ENCODE data around the gene FGF13. TPM values are rescaled to one million over a fixed set of nuclear protein-coding genes. Genes with fewer than 3 reads are reported as not detected.

The FGF13 gene
- total RNA-seq, 1 donor = 0.10 TPM

DNA sequence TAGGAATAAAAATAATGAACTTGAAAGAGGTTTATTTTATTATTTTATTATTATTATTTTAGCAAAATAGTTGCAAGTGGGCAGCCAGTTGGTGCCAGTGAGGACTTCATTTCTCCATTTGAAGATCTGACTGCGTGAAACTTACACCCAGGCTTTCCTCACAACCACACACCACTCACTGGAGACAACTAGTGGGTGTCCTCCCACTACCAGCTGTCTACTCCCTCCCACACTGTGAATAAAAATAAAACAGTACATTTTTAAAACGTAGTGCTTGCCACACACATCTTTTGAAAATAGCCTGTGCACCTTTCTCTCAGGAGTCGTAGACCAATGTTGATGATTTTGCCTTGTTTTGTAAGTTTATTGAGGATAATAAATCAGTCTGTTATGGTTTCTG, 7.4 kb downstream of the FGF13 start:
- peaks cover 4% of the 10 kb centered on the region for H3K27me3 ChIP-seq (ENCODE audit: insufficient read depth, low read length)
- H3K4me3 ChIP-seq (ENCODE audit: low read length) = no peak overlapping the region
- no peaks in the 10 kb centered on the region for H3K9me3 ChIP-seq (ENCODE audit: low read depth, low read length)
- H3K4me1 ChIP-seq (ENCODE audit: insufficient read depth, low read length) = no peaks in the 10 kb centered on the region

DNA sequence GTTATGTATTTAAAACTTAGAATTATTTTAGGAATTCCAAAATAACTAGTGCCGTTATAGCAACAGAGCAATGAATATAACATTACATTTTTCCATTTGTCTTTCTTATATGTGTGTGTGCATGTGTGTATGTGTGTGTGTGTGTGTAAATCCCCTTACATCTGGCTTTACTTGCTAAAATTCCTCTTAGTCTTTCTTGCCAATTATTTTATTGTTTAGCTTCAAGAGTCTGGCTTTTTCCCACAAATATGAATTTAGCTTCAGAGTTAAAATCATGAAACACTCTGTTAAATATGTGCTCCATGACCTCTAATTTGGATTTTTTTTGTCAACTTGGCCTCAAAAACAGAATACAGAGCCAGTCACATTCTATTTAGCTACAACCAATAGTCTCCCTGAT, 18.9 kb downstream of the FGF13 start:
- Histone ChIP-seq H3K9me3 (ENCODE audit: low read depth, low read length) (no peaks in the 10 kb centered on the region), H3K27me3 (ENCODE audit: insufficient read depth, low read length) (no peaks in the 10 kb centered on the region), H3K4me1 (ENCODE audit: insufficient read depth, low read length) (no peaks in the 10 kb centered on the region), H3K4me3 (ENCODE audit: low read length) (no peak overlapping the region)

DNA sequence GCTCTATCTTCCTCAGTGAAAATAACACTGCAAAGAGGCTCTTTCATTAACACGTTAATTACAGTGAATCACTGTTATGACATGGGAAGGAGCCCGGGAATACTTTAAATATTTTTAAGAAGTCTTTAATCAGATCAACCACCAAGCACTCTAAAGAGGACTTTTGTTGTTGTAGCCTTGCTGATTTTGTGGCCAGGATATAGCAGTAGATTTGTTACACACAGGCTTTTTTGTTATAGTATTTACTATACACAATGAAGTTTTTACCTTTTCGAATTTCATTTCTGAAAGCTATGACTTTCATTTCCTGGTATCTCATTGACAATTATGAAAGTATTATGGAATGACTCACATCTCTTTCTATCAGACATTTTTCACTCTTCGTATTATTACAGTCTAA, 20.3 kb downstream of the FGF13 start:
- Histone ChIP-seq H3K4me1 (ENCODE audit: insufficient read depth, low read length) (no peaks in the 10 kb centered on the region), H3K9me3 (ENCODE audit: low read depth, low read length) (no peaks in the 10 kb centered on the region), H3K27me3 (ENCODE audit: insufficient read depth, low read length) (no peaks in the 10 kb centered on the region), H3K4me3 (ENCODE audit: low read length) (no peak overlapping the region)

DNA sequence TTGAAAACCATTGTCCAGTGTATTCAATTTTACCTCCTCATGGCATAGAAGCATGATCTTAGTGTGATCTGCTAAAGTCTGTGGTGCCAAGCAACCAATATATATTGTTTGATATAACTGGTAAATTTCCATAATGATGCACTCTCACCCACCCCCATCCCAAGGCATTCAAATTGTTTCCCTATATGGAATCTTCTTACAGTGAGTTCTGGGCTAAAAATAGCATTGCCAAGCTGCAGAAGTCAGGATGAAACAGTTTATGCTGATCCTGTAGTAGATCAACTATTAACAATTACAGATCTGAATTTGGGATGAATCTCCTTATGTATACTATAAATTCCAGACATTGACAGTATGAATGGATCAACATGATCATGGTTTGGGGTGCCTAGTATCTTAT, 20.9 kb downstream of the FGF13 start:
- no peaks in the 10 kb centered on the region for H3K9me3 ChIP-seq (ENCODE audit: low read depth, low read length)
- no peak overlapping the region for H3K4me3 ChIP-seq (ENCODE audit: low read length)
- H3K27me3 ChIP-seq (ENCODE audit: insufficient read depth, low read length) = no peaks in the 10 kb centered on the region
- no peaks in the 10 kb centered on the region for H3K4me1 ChIP-seq (ENCODE audit: insufficient read depth, low read length)

DNA sequence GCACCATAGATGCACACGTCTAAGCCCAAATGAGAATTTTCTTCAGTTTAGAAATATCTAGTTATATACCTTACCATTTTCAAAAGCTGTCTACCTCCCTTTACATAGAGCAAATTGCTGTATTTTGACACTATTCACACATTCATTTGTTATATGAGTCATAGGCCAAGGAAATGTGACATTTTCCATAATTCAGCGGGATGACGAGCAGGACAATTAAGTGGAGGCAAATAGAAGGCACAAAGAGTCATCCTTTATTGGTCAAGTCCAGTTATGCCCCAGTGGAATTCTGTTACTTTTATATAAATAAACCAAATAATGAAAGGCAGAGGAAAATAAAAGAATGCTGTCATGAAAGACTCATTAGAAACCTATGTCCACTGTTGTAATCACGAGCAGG, 27.9 kb downstream of the FGF13 start:
- Histone ChIP-seq H3K4me1 (ENCODE audit: insufficient read depth, low read length) (no peaks in the 10 kb centered on the region), H3K4me3 (ENCODE audit: low read length) (no peak overlapping the region), H3K9me3 (ENCODE audit: low read depth, low read length) (no peaks in the 10 kb centered on the region)

DNA sequence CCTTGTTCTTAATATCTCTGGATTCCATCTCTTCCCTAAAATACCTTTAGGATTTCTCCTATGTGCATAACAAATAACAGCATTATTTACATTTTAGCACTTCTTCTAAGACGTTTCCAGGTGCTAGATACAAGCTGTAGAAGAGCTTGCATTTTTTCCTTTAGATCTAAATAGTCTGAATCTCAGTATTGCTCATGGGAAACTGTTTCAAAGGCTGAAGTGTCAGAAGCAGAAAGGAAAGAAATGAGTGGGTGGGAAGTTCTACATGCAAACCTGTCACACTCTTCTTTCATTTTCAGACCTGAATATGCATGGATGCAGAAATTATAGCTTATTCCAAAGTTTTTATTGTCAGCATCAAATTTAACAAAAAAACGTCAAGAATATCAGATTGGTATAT, 41.8 kb downstream of the FGF13 start:
- Histone ChIP-seq H3K4me1 (ENCODE audit: insufficient read depth, low read length) (no peaks in the 10 kb centered on the region), H3K27me3 (ENCODE audit: insufficient read depth, low read length) (no peaks in the 10 kb centered on the region), H3K4me3 (ENCODE audit: low read length) (no peak overlapping the region), H3K9me3 (ENCODE audit: low read depth, low read length) (no peaks in the 10 kb centered on the region)

More for the DNA sequence above, 27.9 kb downstream of the FGF13 start:
- no peaks in the 10 kb centered on the region for H3K27me3 ChIP-seq (ENCODE audit: insufficient read depth, low read length)

DNA sequence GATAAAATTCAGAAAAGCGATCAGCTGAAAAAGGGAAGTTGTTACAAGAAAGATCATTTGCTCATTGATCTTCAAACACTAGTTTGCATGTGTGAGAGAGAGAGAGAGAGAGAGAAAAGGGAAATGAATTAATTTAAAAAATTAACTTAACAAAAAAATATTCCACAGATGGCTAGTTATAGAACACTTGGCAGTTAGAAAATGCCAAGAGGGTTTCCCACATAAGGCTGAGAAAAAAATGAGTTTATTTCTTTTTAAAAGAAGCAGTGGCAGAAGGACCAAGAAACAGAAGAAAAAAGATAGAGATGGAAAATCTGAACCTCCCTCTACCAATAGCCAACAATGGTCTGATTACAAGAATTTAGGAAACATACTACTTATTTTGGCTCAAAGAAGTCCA, 47.1 kb downstream of the FGF13 start:
- Histone ChIP-seq H3K4me1 (ENCODE audit: insufficient read depth, low read length) (no peaks in the 10 kb centered on the region), H3K27me3 (ENCODE audit: insufficient read depth, low read length) (no peaks in the 10 kb centered on the region), H3K4me3 (ENCODE audit: low read length) (no peak overlapping the region), H3K9me3 (ENCODE audit: low read depth, low read length) (no peaks in the 10 kb centered on the region)

DNA sequence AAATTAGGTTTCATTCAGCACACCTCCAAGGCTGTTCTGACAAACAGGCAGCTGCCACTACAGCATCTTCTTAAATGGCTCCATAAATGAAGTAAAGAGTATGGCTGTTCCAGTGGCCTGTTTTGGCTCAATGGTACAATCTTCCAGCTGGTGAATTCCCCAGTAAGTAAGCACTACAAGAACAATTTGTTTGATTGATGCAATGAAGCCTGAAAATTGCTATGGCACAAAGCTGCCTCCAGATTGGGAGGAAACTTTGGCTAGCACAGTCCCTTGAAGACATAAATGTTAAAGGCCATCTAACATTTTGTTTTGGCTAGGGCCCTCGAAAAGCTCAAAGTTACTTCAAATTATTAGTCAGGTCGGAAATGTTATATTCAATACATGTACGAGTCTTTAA, 47.5 kb downstream of the FGF13 start:
- Histone ChIP-seq H3K9me3 (ENCODE audit: low read depth, low read length) (no peaks in the 10 kb centered on the region), H3K4me3 (ENCODE audit: low read length) (no peak overlapping the region), H3K27me3 (ENCODE audit: insufficient read depth, low read length) (no peaks in the 10 kb centered on the region), H3K4me1 (ENCODE audit: insufficient read depth, low read length) (no peaks in the 10 kb centered on the region)

DNA sequence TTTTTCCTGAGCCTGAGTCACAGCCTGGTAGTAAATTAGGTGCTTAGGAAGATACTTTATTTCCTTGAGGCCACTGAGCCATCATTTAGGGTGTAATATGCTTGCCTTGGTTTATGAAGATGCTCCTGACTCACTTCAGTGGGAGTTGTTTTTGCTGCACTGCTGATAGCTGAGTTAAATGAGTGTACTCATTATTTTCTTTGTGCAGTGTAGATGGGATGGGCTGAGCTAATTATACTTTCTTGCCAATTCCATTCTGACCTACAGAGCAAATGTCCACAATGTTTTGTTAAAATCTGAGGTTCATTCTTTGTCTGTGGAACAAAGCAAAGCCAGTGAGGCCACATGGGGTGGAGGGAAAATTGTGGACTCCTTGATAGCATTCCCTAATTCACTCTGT, 60.0 kb downstream of the FGF13 start:
- Histone ChIP-seq H3K4me1 (ENCODE audit: insufficient read depth, low read length) (no peaks in the 10 kb centered on the region), H3K27me3 (ENCODE audit: insufficient read depth, low read length) (no peaks in the 10 kb centered on the region), H3K9me3 (ENCODE audit: low read depth, low read length) (no peaks in the 10 kb centered on the region), H3K4me3 (ENCODE audit: low read length) (no peak overlapping the region)

DNA sequence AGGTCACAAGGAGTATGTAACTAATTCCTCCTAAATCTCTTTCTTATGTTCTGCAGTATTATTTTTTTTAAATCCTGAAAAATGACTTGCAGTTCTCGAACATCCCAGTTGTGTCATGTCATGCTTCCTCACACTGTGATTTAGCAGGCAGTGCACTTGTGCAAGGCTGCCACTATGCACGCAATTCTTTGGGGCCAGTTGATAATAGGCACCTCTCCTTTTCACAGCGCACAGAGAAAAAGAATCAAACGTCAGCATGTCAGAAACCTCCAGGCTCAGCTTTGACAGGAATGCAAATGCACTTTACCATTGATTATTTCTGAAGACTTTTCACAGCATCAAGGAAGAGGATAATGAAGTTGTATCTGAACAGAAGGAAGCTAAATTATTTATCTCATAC, 62.9 kb downstream of the FGF13 start:
- H3K4me1 ChIP-seq (ENCODE audit: insufficient read depth, low read length) = no peaks in the 10 kb centered on the region
- no peaks in the 10 kb centered on the region for H3K27me3 ChIP-seq (ENCODE audit: insufficient read depth, low read length)
- no peak overlapping the region for H3K4me3 ChIP-seq (ENCODE audit: low read length)
- no peaks in the 10 kb centered on the region for H3K9me3 ChIP-seq (ENCODE audit: low read depth, low read length)

DNA sequence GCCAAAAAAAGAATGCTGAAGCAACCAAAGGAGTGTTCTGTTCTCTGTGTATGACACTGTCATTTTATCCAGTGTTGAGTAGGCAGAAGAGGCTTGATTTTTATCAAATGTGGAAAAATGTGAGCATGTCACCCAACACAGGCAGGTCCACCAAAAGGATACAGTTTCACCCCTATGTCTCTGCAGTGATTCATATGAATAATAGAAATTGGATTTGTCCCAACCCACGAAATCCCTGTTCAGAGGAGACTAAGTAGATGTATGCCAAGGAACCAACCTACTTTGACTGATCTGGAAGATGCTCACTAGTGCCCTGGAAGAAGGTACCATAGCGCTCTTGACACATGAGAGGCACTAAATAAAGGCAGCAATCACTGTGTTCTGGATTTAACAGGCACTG, 72.5 kb downstream of the FGF13 start:
- Histone ChIP-seq H3K4me3 (ENCODE audit: low read length) (no peak overlapping the region), H3K9me3 (ENCODE audit: low read depth, low read length) (no peaks in the 10 kb centered on the region), H3K4me1 (ENCODE audit: insufficient read depth, low read length) (no peaks in the 10 kb centered on the region), H3K27me3 (ENCODE audit: insufficient read depth, low read length) (no peaks in the 10 kb centered on the region)

Measured in mononuclear cell (primary cell).